GM19193 (cell line): ENCODE data around the gene HAT1.

Source experiments
- POLR2A ChIP-seq: IDR thresholded peaks from 4 replicates; pipeline ENCODE4 v1.6.1; 2011; ENCODE audit not compliant: insufficient read depth, insufficient read length; ENCODE audit errors: extremely low read depth

The HAT1 gene

DNA sequence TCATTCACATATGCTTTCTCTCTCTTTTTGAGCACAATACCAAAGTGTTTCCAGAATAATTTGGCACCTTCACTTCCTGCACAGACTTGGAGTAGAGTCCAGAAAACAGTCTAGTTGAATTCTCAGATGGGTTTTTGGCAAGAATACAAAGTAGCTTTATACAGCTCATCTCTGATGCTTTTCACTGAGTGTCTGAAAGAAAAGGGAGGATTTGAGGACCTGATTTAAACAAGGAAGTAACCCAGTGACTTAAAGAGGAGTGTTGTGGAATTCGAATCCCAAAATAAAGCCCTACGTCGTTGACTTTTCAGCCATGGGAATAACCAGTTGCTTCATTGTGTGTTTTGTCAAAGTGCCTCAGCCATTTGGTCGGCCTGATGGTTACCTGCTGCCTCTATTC, 109.3 kb downstream of the HAT1 start:
- TF ChIP-seq POLR2A, result no peak
